ENCODE results near the gene BMI1.
A peak's percentile ranks its signal among the peaks of the same experiment; 100 is the strongest.

Gene BMI1

DNA sequence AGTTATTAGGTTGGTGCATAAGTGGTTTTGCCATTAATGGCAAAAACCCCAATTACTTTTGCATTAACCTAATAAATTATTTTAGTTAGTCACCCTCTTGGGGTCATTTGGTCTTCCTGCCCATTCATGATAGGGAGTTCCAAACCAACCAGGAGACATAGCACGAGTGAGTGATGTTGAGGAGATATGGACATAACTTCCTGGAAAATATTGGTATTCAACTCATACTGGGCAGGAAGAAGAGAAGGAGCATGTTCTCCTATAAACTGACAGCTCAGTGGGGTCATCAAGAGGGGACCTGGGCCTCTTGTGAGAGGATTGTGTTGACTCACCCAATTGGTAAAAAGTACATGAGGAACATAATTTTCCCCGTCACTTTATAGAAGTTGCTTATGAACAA is 48.1 kb downstream of the BMI1 start:
- no peak for DNase-seq

DNA sequence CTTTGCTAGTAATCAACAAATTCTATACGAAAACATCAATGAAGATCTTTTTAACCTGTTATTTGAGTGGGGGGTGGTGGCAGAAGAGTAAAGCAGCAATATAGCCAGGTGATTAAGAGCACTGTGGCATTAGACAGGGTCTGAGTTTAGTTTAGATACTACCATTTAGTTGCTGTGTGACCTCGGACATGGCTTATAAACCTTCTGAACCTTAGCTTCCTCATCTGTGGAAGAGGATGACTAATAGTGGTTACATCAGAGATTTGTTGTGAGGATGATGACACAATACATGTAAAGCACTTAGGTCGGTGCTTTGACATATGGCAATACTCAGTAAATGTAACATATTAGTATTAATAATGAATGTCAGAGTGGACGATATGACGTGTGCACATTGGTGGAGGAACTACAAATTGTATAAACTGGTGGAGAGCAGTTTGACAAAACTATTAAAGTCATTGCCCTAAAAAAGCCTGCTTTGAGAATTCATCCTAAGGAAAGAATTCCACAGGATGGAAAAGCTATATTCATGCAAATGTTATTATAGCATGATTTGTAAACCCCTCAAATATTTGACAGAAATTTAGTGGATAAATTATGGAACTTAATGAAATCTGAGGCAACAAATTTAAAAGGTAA is 48.7 kb downstream of the BMI1 start:
- DNase-seq = no peak

DNA sequence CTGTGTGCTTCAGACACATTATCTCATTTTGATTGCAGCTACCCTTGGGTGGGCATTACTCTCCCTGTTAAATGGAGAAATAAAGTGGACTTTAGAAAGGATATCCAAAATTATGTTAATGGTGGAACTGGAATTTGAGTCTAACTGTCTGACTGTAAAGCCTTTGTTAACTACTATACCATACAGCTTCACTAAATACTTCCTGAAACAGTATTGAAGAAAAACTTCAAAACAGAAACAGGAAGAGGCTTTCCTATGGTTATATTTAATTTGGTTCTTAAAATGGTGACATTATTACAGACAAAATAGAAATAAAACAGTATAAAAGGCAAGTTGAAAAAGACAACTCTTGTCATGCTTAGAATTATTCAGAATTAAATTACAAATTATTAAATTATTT is 49.4 kb downstream of the BMI1 start:
- no peak for DNase-seq

DNA sequence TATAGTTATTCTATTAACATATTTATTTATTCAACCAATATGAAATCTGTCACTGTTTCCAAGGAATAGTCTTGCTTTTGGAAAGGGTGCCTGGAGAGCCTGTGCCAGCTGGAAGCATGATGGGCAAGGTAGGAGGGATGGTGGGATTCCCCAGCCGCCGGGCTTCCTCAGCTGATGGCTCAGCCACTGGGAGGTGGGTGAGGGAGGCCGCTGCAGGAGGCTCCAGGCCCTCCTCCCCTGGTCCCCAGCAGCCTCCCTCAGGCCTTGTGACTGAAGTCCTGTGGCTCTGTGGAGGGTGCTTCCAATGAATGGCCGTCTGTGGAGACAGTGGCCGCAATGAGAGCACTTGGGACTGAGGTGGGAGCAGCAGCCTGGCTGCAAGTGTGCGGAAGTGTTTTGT is 51.4 kb downstream of the BMI1 start:
- no peak for DNase-seq

DNA sequence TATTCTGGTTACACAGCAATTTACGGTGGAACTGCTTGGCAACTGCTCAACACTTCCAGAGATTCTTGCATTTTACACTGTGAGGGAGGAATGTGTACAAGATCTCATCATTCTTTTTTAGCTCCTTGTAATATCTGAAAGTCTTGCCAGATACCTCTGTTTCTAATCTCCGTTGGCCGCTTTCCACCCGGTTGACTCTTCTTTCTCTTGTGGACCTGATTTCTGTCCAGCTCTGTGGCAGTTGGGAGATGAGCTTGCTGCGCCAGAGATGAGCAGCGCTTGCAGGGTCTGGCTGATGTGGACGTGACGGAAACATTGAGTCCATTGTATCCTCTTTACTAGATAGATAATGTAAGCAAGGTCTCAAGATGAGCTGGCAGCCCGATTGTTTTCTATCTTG is 52.0 kb downstream of the BMI1 start:
- DNase-seq = no peak

DNA sequence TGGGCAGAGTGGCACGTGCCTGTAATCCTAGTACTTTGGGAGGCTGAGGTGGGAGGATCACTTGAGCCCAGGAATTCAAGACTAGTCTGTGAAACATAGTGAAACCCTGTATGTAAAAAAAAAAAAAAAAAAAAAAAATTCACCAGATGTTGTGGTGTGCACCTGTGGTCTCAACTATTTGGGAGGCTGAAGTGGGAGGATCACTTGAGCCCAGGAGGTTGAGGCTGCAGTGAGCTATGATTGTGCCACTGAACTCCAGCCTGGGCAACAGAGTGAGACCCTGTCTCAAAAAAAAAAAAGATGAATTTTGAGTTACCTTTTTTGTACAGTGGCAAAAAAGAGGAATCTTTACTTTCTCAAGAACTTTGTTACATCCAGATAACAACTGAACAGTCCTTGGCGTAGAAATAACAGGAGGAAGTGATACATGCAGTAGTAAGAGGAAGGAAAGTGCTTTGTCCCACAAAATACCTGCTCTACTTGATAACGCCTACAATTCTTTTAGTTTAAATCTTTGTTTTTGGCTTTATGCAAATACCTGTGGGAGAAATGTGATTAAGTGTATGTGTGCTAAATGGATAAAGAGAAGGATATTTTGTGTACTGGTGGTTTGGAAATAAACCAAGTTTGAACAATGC is 53.7 kb downstream of the BMI1 start:
- DNase-seq = no peak

DNA sequence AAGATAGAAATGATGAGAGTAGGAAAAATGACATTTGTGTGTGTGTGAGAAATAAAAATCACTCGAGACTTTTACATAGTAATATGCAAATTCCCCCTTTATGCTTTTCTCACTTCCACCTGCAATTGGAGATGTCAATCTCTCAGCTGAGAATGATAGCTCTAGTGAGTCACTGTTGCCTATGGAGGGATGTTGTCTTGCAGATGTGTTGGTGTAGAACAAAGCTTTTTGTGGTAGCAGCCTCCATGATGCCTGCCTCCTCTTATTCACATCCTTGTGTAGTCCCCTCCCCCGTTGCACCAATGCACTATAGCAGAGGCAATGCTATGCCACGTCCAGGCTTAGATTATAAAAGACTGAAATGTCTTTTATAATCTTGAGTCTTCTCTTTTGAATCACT is 58.2 kb downstream of the BMI1 start:
- peak in 2 of 5 experiments; percentile 11 to 44 for DNase-seq

Measured in T-helper 2 cell (primary cell).